Measurements from ENCODE around the gene SLC6A1.

SLC6A1 gene

DNA sequence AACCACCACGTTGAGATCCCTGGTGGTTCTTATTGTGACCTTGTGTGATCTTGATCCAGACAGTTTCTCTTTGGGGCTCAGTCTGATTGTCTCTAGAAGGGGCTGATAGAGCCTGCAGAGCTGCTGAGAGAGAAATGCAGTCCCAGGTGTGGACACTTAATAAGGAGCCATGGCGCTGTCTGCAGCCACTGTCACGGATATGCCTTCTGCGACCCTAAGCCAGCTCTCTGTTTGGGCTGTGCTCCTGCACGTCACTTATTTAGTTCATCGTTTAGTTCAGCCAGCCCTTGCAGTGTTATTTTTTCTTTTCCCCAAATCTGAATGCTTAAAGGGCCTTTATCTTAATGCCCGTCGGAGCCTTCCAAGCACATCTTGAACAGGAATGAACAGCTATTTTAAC, 12.0 kb downstream of the SLC6A1 start:
- Histone ChIP-seq H3K4me1 (ENCODE audit: control insufficient read depth, insufficient read depth, low read length) (no peaks in the 10 kb centered on the region), H3K27me3 (ENCODE audit: control insufficient read depth in 1 of 2, insufficient read depth in 2 of 2, low read length in 2 of 2) (peaks cover 19 to 28% of the 10 kb centered on the region in 2 donors), H3K4me3 (ENCODE audit: low read length in 2 of 2) (no peak overlapping the region), H3K36me3 (ENCODE audit: control insufficient read depth in 2 of 2, insufficient read depth in 2 of 2, low read length in 2 of 2) (no peaks in the 10 kb centered on the region), H3K27ac (ENCODE audit: low read length) (no peak overlapping the region), H3K9me3 (ENCODE audit: control insufficient read depth in 2 of 2, low read length in 2 of 2) (no peaks in the 10 kb centered on the region), H3K9ac (ENCODE audit: low read length in 2 of 2) (no peak overlapping the region)

DNA sequence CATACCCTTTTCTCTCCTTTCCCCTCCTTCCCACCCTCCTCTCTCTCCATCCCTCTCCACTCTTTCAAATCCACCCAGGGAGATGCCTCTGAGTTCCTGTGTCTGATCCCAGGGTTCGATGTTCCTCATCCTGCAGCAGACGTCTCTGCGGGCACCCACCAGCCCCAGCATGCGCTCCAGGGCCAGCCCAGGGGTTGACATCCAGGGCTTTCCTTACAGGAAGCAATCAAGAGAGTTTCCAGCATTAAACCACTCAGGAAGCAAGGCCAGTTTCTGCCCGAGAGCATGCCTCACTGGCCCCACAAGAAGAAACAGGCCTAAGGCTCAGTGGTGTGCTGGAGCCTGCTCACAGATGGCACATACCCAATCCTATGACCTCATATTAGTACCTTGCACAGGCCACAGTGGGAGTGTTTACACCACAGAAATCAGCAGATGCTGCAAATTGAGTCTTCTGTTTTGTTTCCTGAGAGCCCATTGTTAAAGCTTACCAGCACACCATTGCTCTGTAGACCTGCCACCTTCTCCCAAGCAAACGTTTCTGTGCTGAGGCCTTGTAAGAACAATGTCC, 13.2 kb downstream of the SLC6A1 start:
- Histone ChIP-seq H3K36me3 (ENCODE audit: control insufficient read depth in 2 of 2, insufficient read depth in 2 of 2, low read length in 2 of 2) (no peaks in the 10 kb centered on the region), H3K27ac (ENCODE audit: low read length) (no peak overlapping the region), H3K4me1 (ENCODE audit: control insufficient read depth, insufficient read depth, low read length) (no peaks in the 10 kb centered on the region), H3K27me3 (ENCODE audit: control insufficient read depth in 1 of 2, insufficient read depth in 2 of 2, low read length in 2 of 2) (peaks cover 15 to 22% of the 10 kb centered on the region in 2 donors), H3K9ac (ENCODE audit: low read length in 2 of 2) (no peak overlapping the region), H3K4me3 (ENCODE audit: low read length in 2 of 2) (no peak overlapping the region), H3K9me3 (ENCODE audit: control insufficient read depth in 2 of 2, low read length in 2 of 2) (no peaks in the 10 kb centered on the region)

DNA sequence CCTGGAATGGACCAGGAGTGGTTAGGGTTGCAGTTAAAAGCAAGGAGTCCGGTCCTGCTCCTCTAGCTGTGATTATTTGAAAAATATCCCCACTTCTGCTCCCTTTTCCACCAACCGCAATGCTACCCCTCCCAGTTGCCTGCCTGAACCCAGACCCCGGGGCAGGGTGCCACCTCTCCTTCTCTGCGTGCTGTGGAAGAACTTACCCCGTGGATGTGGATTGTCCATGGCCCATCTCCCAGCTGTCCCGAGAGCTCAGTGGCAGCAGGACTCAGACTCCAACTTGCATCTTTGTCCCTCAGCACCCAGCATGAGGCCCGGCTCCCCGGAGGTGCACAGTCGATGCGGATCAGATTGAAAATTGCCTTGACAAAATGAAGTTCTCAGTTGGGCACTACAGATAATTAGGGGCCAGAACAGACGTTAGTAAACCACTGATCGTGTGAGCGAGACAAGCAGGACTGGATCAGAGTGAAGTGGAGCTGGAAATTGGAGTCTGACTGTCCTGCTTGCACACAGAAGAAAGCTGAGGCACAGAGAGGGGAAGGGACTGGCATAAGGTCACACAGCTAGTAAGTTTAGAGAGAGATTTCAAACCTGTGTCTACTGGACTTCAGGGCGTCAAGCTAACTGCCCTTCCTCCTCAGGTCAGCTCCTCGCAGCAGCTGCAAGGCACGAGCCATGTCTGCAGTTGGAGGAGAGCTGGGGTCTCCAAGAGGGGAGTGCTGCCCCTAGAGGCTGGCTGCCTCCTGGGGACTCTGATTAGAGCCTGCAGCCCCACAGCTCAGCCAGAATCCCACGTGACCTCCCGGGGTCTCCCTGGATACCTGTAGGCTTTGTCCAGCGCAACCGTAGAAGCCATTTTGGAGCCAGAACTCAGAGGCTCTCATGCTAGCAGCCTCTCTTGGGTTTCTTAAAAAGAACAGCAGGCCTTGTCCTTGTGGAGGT, 14.7 kb downstream of the SLC6A1 start:
- Histone ChIP-seq H3K27me3 (ENCODE audit: control insufficient read depth in 1 of 2, insufficient read depth in 2 of 2, low read length in 2 of 2) (peaks cover 2 to 11% of the 10 kb centered on the region in 2 donors), H3K36me3 (ENCODE audit: control insufficient read depth in 2 of 2, insufficient read depth in 2 of 2, low read length in 2 of 2) (no peaks in the 10 kb centered on the region), H3K4me1 (ENCODE audit: control insufficient read depth, insufficient read depth, low read length) (no peaks in the 10 kb centered on the region), H3K9ac (ENCODE audit: low read length in 2 of 2) (no peak overlapping the region), H3K27ac (ENCODE audit: low read length) (no peak overlapping the region), H3K4me3 (ENCODE audit: low read length in 2 of 2) (no peak overlapping the region), H3K9me3 (ENCODE audit: control insufficient read depth in 2 of 2, low read length in 2 of 2) (no peaks in the 10 kb centered on the region)

DNA sequence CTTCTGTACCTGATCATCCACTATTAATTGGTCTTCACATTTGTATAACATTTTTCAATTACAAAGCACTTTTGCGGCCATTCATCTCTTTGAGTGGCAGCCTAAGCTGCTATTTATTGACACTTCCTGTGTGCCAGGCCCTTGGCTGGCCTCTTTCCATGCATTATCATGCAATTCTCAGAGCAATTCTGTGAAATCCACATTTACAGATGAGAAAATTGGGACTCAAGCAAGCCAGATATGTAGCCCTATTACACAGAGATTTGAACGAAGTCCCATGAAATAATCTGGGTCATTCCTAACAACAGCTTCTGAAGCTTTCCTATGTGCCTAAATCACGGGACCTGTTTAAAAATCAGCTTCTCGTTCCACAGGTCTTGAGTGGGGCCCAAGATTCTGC, 17.4 kb downstream of the SLC6A1 start:
- Histone ChIP-seq H3K4me1 (ENCODE audit: control insufficient read depth, insufficient read depth, low read length) (no peaks in the 10 kb centered on the region), H3K27ac (ENCODE audit: low read length) (no peak overlapping the region), H3K36me3 (ENCODE audit: control insufficient read depth in 2 of 2, insufficient read depth in 2 of 2, low read length in 2 of 2) (no peaks in the 10 kb centered on the region), H3K4me3 (ENCODE audit: low read length in 2 of 2) (no peak overlapping the region), H3K27me3 (ENCODE audit: control insufficient read depth in 1 of 2, insufficient read depth in 2 of 2, low read length in 2 of 2) (peaks cover 0 to 7% of the 10 kb centered on the region in 2 donors), H3K9ac (ENCODE audit: low read length in 2 of 2) (no peak overlapping the region), H3K9me3 (ENCODE audit: control insufficient read depth in 2 of 2, low read length in 2 of 2) (no peaks in the 10 kb centered on the region)

- Histone ChIP-seq H3K9me3 (ENCODE audit: control insufficient read depth in 2 of 2, low read length in 2 of 2) (no peaks in the 10 kb centered on the region), H3K36me3 (ENCODE audit: control insufficient read depth in 2 of 2, insufficient read depth in 2 of 2, low read length in 2 of 2) (no peaks in the 10 kb centered on the region), H3K4me1 (ENCODE audit: control insufficient read depth, insufficient read depth, low read length) (no peaks in the 10 kb centered on the region), H3K27ac (ENCODE audit: low read length) (no peak overlapping the region), H3K4me3 (ENCODE audit: low read length in 2 of 2) (no peak overlapping the region), H3K27me3 (ENCODE audit: control insufficient read depth in 1 of 2, insufficient read depth in 2 of 2, low read length in 2 of 2) (peaks cover 0 to 9% of the 10 kb centered on the region in 2 donors), H3K9ac (ENCODE audit: low read length in 2 of 2) (no peak overlapping the region)
Measured at GRCh38 chr3:11010426-11011165, 18.0 kb downstream of the SLC6A1 start.

DNA sequence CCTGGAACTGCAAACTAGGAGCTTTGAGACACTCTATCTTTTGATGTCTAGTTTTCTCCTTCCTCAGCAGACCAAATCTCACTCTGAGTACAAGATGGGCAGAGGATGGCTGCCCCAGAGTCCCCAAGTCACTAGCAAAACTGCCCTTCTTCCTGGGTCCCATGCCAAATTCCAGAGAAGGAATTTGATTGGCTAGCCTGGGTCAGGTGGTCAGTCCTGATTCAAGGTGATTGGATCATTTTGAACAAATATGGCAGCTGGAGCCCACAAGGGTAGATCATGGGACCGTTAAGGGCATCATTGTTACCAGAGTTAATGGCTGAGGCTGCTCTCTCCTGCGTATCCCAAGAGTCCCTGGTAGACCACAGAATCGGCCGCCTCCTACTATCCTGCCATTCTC, 21.7 kb downstream of the SLC6A1 start:
- H3K4me3 ChIP-seq (ENCODE audit: low read length in 2 of 2), result no peak overlapping the region
- no peaks in the 10 kb centered on the region for H3K36me3 ChIP-seq (ENCODE audit: control insufficient read depth in 2 of 2, insufficient read depth in 2 of 2, low read length in 2 of 2)
- H3K27ac ChIP-seq (ENCODE audit: low read length), result no peak overlapping the region
- no peak overlapping the region for H3K9ac ChIP-seq (ENCODE audit: low read length in 2 of 2)
- H3K4me1 ChIP-seq (ENCODE audit: control insufficient read depth, insufficient read depth, low read length), result no peaks in the 10 kb centered on the region
- H3K27me3 ChIP-seq (ENCODE audit: control insufficient read depth in 1 of 2, insufficient read depth in 2 of 2, low read length in 2 of 2), result peaks cover 0 to 7% of the 10 kb centered on the region in 2 donors
- no peaks in the 10 kb centered on the region for H3K9me3 ChIP-seq (ENCODE audit: control insufficient read depth in 2 of 2, low read length in 2 of 2)

GRCh38 chr3:11014752-11015151, 22.2 kb downstream of the SLC6A1 start:
- Histone ChIP-seq H3K9ac (ENCODE audit: low read length in 2 of 2) (no peak overlapping the region), H3K27ac (ENCODE audit: low read length) (no peak overlapping the region), H3K27me3 (ENCODE audit: control insufficient read depth in 1 of 2, insufficient read depth in 2 of 2, low read length in 2 of 2) (peaks cover 0 to 7% of the 10 kb centered on the region in 2 donors), H3K4me1 (ENCODE audit: control insufficient read depth, insufficient read depth, low read length) (no peaks in the 10 kb centered on the region), H3K9me3 (ENCODE audit: control insufficient read depth in 2 of 2, low read length in 2 of 2) (no peaks in the 10 kb centered on the region), H3K4me3 (ENCODE audit: low read length in 2 of 2) (no peak overlapping the region), H3K36me3 (ENCODE audit: control insufficient read depth in 2 of 2, insufficient read depth in 2 of 2, low read length in 2 of 2) (no peaks in the 10 kb centered on the region)

GRCh38 chr3:11015369-11015768, 22.8 kb downstream of the SLC6A1 start:
- no peaks in the 10 kb centered on the region for H3K4me1 ChIP-seq (ENCODE audit: control insufficient read depth, insufficient read depth, low read length)
- no peak overlapping the region for H3K4me3 ChIP-seq (ENCODE audit: low read length in 2 of 2)
- peaks cover 0 to 7% of the 10 kb centered on the region in 2 donors for H3K27me3 ChIP-seq (ENCODE audit: control insufficient read depth in 1 of 2, insufficient read depth in 2 of 2, low read length in 2 of 2)
- no peaks in the 10 kb centered on the region for H3K9me3 ChIP-seq (ENCODE audit: control insufficient read depth in 2 of 2, low read length in 2 of 2)
- H3K27ac ChIP-seq (ENCODE audit: low read length), result no peak overlapping the region
- no peaks in the 10 kb centered on the region for H3K36me3 ChIP-seq (ENCODE audit: control insufficient read depth in 2 of 2, insufficient read depth in 2 of 2, low read length in 2 of 2)
- no peak overlapping the region for H3K9ac ChIP-seq (ENCODE audit: low read length in 2 of 2)

DNA sequence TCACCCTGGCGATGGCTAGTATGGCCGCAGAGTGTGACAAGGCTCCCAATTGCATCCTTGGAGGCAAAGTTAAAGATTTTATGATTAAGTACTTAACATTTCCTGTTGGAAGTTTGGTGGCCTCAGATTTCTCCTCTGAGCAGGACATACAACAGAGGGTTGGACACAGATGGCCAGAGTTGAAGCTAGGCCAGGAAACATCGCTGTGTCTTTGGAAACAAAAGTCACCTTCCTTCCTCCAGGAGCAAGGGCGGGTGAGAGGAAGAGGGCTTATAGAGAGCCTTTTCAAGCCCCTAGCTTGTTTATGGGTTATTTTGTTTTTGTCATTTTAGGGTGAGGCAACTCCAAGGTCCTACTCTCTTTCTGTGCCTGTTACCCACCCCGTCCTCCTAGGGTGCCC, 24.2 kb downstream of the SLC6A1 start:
- Histone ChIP-seq H3K27ac (ENCODE audit: low read length) (no peak overlapping the region), H3K9ac (ENCODE audit: low read length in 2 of 2) (no peak overlapping the region), H3K4me3 (ENCODE audit: low read length in 2 of 2) (no peak overlapping the region), H3K9me3 (ENCODE audit: control insufficient read depth in 2 of 2, low read length in 2 of 2) (no peaks in the 10 kb centered on the region), H3K4me1 (ENCODE audit: control insufficient read depth, insufficient read depth, low read length) (no peaks in the 10 kb centered on the region), H3K27me3 (ENCODE audit: control insufficient read depth in 1 of 2, insufficient read depth in 2 of 2, low read length in 2 of 2) (peaks cover 0 to 7% of the 10 kb centered on the region in 2 donors), H3K36me3 (ENCODE audit: control insufficient read depth in 2 of 2, insufficient read depth in 2 of 2, low read length in 2 of 2) (no peaks in the 10 kb centered on the region)

GRCh38 chr3:11019116-11019819, 26.7 kb downstream of the SLC6A1 start:
- H3K27me3 ChIP-seq (ENCODE audit: control insufficient read depth in 1 of 2, insufficient read depth in 2 of 2, low read length in 2 of 2), result peaks cover 0 to 11% of the 10 kb centered on the region in 2 donors
- H3K9ac ChIP-seq (ENCODE audit: low read length in 2 of 2), result no peak overlapping the region
- no peaks in the 10 kb centered on the region for H3K4me1 ChIP-seq (ENCODE audit: control insufficient read depth, insufficient read depth, low read length)
- no peak overlapping the region for H3K4me3 ChIP-seq (ENCODE audit: low read length in 2 of 2)
- no peaks in the 10 kb centered on the region for H3K9me3 ChIP-seq (ENCODE audit: control insufficient read depth in 2 of 2, low read length in 2 of 2)
- no peak overlapping the region for H3K27ac ChIP-seq (ENCODE audit: low read length)
- no peaks in the 10 kb centered on the region for H3K36me3 ChIP-seq (ENCODE audit: control insufficient read depth in 2 of 2, insufficient read depth in 2 of 2, low read length in 2 of 2)
